ENCODE results near the gene LSP1.

DNA sequence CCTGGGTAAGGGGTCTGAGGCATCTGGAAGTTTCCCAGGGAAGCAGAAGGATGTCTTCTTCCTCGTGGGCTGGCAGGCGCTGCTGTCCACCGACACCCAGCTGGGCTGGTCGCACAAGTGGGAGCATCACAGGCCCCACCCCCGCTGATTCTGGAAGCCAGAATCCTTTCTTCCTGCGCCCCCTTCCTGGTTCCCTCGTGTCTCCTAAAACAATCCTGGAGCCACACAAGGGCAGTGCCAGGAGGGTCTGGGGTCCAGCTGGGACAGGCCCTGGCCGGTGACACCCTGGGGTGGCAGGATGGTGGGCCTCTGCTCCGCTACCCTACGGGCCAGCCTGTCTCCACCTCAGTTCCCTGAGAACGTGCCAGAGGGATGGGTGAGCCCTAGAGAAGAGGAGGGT, 4.2 kb downstream of the LSP1 start:
- TF ChIP-seq CEBPB (IDR thresholded peaks at IDR 0.05; ENCODE audit: low read depth, low read length) (no peak), POLR2A (IDR thresholded peaks at IDR 0.05; ENCODE audit: low read depth, low read length) (no peak), MAZ (IDR thresholded peaks at IDR 0.05; ENCODE audit: borderline replicate concordance, low read depth, low read length) (no peak), NFE2L2 (IDR thresholded peaks at IDR 0.05; ENCODE audit: low read depth, low read length) (no peak), SMC3 (IDR thresholded peaks at IDR 0.05; ENCODE audit: low read depth, low read length) (no peak), CHD1 (IDR thresholded peaks at IDR 0.05; ENCODE audit: low read depth, low read length) (no peak)
- TF ChIP-seq, protein P1, sequence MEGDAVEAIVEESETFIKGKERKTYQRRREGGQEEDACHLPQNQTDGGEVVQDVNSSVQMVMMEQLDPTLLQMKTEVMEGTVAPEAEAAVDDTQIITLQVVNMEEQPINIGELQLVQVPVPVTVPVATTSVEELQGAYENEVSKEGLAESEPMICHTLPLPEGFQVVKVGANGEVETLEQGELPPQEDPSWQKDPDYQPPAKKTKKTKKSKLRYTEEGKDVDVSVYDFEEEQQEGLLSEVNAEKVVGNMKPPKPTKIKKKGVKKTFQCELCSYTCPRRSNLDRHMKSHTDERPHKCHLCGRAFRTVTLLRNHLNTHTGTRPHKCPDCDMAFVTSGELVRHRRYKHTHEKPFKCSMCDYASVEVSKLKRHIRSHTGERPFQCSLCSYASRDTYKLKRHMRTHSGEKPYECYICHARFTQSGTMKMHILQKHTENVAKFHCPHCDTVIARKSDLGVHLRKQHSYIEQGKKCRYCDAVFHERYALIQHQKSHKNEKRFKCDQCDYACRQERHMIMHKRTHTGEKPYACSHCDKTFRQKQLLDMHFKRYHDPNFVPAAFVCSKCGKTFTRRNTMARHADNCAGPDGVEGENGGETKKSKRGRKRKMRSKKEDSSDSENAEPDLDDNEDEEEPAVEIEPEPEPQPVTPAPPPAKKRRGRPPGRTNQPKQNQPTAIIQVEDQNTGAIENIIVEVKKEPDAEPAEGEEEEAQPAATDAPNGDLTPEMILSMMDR (conservative IDR thresholded peaks at IDR 0.05; ENCODE audit: low read depth, low read length), result no peak
- TF ChIP-seq, protein P2, sequence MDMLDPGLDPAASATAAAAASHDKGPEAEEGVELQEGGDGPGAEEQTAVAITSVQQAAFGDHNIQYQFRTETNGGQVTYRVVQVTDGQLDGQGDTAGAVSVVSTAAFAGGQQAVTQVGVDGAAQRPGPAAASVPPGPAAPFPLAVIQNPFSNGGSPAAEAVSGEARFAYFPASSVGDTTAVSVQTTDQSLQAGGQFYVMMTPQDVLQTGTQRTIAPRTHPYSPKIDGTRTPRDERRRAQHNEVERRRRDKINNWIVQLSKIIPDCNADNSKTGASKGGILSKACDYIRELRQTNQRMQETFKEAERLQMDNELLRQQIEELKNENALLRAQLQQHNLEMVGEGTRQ (IDR thresholded peaks at IDR 0.05; ENCODE audit: low read depth, low read length), result no peak
